HG02884 (cell line): Measurements from ENCODE around the gene SLC4A11.

Experiments used
- ATAC-seq: cut with Tn5 transposase; IDR thresholded peaks from one replicate; pipeline ENCODE4 v1.9.1; 2021; ENCODE audit warnings: mild to moderate bottlenecking, moderate library complexity; ENCODE audit not compliant: unreplicated experiment

Gene SLC4A11

DNA sequence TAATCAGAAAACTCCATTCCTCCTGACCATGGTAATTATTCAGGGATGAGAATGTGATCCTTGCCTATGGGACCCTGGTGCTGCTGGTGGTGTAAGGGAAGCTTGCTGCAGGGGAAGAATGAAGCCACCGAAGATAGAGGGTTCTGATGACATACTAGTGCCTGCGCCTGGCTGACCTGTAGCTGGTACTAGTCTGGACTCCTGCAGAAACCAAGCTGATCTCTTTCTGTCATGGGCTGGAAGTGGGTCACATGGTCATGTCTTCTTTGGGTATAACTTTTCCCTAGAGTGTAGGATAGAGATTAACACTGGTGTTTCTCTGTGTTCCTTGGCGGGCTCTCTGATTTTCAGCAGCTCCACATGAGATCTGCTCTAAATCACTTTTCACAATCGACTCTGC, 8.6 kb upstream of the SLC4A11 start:
- no peak for ATAC-seq

DNA sequence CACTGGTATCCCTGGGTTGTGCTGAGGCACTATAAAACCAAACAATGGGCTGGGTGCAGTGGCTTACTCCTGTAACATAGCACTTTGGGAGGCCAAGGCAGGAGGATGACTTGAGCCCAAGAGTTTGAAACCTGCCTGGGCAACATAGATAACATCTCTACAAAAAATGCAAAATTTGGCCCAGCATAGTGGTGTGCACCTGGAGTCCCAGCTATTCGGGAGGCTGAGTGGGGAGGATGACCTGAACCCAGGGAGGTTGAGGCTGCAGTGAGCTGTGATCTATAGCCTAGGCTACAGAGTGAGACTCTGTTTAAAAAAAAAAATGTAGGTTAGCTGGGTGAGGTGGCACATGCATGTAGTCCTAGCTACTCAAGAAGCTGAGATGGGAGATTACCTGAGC, 7.7 kb upstream of the SLC4A11 start:
- ATAC-seq = no peak

DNA sequence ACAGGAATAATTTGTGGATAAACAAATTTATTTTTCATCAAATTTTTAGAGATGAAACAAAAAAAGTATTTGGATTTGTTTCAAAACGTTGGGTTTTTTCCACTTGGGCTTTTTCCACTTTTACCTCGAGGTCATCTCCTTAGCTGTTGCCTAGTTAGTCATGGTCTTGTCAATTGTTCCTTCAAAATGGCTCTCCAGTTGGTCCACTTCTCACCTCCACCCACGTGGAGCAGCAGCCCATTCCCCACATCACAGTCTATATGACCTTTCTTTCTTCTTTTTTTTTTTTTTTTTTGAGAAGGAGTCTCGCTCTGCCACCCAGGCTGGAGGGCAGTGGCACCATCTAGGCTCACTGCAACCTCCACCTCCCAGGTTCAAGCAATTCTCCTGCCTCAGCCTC, 6.7 kb upstream of the SLC4A11 start:
- no peak for ATAC-seq

DNA sequence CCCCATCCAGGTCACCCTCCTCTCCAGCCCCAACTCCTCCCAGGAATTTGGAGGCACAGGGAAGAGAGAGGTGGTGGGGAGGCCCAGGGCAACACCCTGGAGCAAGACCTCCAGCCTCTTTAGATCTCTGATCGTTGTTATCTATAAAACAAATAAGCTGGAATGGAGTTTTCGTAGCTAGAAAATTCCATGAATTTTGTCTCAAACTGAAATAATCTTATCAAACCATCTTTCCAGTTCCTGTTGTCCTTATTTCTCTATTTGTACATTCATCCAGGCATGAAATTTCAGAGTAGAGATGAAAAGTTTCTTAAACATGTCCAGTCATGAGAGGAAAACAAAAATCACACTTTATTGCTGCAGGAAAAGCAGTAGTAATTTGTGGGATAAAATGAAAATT, 6.2 kb upstream of the SLC4A11 start:
- ATAC-seq = no peak

DNA sequence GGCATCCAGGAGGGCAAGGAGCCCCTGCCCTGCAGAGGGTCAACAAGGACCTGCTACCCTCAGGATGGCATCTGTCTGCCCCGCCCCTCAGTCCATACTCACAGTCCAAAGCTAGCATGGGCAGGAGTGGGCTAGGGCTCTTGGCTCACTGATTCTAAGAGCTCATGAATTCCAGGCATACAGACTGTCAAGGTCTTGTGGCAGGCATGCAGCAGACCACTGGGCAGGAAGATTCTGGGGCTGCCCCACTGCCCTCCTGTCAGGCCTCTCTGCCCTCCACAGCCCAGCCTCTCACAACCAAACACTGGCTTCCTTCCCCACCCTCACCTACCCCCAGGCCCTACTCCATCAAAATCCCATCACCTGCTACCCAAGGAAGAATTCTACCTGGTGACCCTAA, 5.6 kb upstream of the SLC4A11 start:
- ATAC-seq = no peak

DNA sequence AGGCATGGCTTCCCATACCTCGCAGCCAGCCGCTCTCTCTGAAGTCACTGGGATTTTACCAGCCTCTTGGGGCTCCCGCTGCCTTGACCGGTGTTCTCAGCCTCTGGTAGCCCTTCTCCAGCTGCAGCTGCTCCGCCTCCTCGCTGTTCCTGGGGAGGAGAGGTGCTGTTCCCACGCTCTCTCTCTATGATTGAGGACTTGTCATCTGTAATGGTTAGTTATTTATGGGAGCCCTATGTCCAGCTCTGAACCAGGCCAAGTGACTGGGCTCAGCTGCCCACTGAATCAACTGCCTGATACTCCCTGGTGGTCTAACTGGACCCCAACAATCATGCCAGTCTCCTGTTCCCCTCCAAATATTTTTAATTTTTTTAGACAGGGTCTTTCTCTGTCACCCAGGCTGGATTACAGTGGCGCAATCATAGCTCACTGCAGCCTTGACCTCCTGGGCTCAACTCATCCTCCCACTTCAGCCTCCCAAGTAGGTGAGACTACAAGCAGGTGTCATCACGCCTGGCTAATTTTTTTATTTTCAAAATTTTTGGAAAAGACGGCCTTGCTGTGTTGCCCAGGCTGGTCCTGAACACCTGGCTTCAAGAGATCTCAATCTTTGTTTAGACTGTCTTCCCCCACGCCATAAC, 4.8 kb upstream of the SLC4A11 start:
- ATAC-seq = no peak

DNA sequence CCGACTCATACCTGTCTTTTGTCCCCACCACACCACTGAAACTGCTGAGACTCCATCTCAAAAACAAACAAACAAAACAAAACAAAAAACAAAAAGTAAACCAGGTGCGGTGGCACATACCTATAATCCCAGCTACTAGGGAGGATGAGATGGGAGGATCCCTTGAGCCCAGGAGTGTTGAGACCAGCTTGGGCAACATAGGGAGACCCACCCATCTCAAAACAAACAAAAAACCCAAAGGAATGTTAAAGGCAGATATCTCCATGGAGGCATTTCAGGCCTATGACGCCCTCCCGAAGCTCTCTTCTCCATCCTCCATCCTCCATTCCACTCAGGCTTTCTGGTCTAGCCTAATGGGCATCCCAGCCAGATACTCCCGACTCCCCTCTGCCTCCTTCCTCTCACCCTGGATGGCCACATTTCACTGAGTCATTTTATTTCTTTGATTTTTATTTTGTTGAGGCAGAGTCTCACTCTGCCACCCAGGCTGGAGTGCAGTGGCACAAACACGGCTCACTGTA, 3.2 kb upstream of the SLC4A11 start:
- no peak for ATAC-seq

DNA sequence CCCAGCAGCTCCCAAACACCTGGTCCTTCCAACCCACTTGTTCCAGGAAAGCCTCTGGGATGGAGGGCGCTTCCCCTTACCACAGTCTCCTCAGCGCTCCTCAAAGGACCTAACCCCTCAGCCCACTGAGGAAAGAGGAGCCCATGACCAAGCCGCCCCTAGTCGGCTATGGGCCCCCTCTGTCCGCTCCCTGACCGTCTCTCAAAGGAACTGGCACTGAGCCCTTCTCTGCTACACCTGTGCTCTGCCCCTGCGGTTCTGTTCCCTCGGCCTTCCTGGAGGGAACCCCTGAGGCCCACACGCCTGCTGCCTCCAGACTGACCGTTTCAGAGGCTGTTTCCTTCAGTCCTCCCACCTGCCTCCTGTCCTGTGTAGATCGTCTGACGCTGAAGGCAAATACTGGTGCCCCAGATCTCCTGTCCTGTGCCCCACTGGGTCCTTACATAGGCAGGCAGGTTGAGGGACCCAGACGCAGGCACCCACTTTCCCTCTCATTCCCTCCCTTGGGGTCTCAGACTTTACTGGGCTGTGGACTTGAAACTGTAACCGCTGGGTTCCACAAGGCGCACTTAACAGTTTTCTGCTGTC, 1.9 kb upstream of the SLC4A11 start:
- ATAC-seq = no peak

DNA sequence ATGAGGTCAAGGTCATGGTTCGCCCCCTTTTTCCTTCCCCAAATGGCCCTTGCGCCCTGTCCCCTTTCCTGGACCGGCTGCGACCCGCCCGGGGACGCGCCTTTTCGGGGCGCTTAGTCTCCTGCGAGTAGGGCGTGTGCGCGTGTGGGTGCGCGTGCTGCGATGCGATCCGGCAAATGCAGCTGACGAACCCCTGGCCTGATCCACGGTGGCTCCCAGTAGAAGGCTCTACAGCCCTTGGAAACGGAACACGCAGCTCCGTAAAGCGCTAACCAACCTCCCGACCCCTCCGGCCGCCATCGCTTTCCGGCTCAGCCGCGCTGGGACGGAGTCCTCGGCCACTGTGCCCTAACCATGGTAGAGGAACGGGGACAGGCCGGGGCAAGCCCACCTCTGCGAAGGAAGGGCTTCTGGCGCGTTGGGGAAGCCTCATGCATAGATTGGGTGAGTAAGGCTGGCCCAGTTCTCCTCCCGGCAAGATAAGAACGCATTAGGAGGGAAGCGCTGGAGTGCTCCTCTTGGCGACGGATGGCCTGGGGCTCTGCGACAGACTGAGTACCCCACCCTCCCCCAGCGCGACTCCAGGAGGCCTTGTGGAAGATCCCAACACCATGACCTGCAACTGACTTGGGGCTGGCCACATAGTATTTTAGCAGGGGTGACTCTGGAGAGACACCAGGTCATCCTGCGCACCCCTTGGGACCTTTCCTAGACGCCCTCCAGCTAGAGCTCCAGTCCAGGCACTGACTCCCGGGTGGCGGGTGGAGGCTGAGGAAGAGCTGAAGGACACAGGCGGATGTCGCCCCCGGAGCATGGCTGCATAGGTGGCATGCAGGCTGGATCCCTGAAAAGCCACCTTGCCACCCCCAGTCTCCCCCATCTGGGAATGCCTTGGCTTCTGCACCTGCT, 1.1 kb upstream of the SLC4A11 start:
- ATAC-seq = no peak

DNA sequence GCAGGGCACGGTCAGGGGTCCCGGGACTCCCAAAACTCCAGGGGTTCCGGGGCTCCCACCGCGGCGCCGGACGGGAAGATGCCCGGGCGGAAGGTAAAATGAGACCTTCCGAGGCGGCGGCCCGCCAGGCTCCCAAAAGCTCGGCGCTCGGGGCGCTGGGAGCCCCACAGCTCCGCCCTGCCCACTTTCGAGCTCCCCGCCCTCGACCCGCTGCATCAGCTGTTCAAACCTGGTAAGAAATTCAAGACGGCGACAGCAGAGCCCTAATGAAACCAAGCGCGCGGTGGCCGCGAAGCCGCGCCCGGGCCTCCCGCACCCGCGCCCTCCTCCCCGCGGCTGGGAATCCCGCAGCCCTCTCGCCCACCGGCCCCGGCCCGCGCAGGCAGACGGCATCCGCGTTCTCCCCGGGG, 369 bp downstream of the SLC4A11 start:
- no peak for ATAC-seq

DNA sequence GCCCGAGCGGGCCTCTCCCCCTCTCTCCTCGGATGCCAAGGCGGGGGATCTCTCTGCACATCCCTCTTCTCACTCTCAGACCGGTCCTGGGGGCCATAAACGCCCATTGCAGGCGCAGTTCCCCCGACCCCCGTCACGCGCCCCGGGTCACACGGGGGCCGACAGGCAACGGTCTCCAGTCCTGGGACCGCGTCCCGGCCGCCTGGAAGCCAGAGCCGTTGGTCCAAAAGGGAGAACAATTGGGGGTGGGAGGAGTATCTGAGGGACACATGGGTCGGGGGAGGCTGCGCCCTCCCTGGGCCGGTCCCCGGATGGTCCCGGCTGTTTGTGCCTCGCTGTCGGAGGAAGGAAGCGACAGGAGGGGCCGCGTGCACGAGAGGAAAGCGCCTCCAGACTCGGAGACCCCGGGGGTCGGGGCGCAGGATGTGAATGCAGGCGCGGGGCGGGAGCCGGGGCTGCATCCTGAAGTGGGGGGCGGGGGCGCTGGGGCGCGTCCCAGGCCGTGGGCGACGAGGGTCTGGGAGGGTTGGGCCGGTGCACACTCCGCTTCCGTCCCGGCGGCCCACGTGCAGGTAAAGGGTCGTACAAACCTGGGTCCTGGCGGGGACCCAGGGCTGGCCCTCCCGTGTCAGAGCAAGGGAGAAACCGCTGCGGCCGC, 903 bp downstream of the SLC4A11 start:
- no peak for ATAC-seq

DNA sequence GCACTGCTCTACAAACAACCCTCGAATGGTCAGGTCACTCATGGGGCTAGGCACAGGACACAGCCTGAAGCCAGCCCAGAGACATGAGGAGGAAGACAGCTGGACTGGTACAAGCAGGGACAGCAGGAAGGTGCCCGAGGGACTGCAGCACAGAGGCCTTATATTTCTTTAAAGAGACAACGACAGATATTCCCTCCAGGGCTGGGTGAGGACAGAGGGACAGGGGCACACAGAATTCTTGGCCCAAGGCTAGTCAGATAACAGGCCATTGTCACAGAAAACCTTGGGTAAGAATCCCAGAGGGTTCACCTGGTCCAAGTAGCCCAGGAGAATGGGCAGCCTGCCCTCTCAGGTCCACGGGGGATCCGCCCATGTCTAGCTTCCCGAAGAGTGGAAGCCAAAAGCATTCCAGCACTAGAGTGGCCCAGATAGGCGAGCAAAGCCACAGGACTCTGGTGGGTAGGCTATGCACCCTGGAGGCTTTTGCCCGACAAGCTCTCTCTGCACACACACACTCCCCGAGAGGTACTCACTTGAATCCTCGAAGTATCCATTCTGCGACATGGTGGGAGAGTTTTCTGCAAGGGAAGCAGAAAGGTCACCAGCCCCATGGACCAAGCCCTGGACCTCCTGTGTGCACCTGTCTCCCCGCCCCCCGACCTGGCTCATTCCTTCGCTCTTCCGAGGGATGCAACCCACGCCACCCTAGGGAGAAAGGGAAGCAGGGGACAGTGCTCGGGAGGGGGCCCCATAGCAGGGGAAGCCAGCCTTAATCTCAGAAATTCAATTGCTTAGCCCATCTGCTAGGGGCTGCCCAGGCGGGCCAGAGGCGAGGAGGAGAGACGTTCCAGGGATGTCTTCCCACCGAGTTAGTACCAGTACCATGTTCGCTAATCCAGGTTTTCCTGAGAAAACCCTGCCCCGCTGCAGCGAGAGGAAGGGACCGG, 1.7 kb downstream of the SLC4A11 start:
- no peak for ATAC-seq

DNA sequence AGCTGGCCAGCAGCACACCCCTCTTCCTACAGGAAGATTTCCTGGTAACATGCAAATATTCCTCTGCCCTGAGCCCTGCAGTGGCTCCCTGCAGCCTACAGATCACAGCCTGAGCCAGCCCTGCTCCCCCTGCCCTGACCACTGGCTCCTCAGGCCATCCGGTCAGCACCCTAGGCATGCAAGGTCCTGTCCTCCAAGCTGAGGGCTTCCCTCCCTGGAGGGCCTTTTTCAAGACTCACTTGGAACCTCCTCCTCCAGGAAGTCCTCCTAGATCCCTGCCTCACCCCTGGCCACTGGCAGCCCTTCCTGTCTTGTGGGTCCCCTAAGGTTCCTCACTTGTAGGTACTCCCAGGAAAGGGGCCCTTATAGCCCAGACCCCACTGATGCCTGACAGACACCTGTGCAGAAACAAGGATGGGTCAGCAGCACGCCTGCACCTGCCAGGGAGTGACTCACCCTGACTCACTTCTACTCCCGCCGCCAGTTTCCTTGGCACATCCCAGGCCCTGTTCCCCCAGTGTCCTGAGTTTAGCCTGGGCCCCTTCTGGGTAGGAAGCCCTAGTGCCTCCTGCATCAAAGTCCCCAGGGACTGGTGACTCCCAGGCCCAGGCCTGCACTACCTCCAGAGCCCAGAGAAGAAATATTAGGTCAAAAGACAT, 3.2 kb downstream of the SLC4A11 start:
- ATAC-seq = no peak

DNA sequence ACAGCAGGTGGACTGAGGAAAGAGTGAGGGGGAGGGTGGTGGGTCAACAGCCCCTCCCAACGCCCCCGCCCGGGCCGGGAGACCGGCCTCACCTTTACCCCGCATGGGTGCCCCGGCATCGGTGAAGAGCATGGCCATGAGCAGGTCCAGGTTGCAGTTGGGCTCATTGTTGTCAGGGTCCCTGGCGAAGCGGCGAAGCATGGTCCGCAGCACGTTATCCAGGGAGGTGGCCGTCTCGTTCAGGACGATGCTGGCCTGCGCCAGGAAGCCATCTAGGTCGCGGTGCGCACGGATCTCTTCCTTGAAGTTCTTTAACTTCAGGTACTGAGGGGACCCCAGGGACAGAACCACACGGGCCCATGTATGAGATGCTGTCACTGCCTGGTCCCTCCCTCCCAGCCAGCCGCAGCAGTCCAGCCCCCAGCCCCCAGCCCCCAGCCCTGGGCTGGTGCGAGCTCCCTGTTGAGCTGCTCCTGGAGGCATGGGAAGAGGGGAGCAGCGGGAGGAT, 4.9 kb downstream of the SLC4A11 start:
- ATAC-seq = no peak

DNA sequence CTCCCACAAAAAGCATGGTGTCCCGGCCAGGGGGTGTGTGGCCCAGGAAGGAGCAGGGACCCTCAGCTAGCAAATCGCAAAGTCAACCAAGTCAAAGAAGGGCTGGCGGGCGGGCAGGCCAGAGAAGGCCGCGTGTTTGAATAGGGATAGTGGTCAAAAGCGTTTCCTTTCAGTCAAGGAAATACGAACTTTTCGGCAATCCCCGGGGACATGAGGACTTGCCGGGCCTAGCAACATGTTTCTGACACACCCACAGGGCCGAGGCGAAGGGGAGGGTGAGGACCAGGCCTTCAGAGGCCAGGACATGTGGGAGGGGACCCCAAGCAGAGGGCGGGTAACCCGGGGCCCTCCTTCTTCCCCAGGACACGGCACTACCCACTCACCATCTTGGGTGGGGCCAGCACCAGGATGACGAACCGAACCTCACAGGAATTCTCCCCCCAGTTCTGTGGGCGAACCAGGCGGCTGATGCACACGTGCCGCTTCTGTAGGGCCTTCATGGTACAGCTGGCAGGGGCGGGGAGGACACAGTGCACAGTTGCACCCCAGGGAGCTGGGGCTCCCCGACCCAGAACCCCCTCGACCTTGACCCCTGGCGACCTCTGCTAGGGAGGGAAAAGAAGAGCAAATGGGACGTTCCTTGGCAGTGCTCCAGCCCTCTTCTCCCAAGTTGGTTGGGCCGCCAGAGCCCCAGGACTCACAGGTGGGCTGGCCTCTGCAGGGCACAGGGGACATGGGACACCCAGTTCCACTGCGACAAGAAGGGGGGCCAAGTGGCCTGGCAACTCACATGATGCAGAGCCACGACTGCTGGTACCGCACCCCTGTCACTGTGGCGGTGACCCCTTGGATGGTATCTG, 5.6 kb downstream of the SLC4A11 start:
- ATAC-seq = no peak

DNA sequence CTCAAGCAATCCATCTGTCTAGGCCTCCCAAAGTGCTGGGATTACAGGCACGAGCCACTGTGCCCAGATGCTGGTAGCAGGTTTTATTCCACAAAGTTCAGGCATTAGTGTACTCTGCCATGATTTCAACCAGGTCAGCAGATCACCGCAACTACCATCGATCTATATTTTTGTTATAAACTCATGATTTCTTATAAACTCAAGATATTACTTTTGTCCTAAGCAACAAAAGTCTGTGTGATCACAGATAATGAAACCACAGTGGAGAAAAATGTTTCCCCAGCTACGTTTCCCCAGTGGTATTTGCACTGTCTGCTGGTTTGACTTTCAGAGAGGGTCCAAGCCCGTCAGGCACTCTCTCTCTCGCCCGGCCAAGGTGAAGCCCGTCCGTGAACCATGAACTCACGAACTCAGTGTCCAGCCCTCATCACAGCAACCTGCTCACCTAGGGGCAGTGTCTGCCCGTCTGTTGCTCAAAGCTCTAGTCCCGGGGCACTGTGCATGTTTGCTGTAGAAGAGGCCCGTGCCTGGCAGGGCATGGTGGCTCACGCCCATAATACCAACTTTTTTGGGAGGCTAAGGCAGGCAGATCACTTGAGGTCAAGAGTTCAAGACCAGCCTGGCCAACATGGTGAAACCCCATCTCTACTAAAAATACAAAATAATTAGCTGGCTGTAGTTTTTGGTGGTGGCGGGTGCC, 7.0 kb downstream of the SLC4A11 start:
- ATAC-seq = no peak

DNA sequence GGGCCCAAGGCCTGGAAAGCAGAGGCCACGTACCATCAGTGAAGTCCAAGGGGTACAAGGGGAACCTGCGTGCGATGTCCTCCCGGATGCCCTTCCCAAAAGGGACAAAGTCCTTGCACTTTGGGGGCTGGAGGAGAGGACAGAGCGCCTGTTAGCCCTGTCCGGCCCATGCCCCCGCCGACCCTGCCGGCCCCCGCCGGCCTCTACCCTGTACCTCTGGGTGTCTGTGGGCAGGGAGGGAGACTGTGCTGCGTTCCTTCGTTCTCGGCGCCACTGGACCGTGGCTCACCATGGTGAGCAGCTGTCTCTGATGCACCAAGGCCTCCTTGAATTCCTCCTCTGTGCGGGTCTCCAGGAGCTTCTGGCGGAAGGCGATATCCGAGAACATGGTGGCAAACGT, 7.9 kb downstream of the SLC4A11 start:
- ATAC-seq = no peak

DNA sequence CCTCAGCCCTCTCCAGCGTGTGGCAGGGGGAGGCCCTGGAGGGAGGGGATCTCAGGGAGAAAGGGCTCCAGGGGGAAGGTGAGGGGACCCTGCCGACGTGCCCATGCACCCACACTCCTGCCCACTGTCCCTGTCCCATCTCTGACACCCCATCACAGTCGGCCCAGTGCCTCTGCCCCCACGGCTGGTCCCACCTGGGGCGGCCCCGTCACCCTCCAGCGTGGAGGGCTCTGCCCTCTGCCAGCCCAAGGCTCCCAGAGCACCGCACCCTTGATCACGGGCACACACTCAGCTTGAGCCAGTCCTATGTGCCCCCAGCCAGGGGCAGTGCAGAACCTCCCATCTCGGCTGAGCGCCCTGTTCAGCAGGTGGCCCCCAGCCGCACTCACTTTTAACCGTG, 9.2 kb downstream of the SLC4A11 start:
- no peak for ATAC-seq
